DMS 273 (cell line): ENCODE results near the gene AMER1.

ENCODE experiments used
- DNase-seq: peaks from one replicate; lab custom pipeline; 2025; ENCODE audit not compliant: unreplicated experiment; lab: John Stamatoyannopoulos, UW

Gene AMER1

GRCh38 chrX:64186974-64187761 lies 18.3 kb downstream of the AMER1 start:
- no peak for DNase-seq

GRCh38 chrX:64184396-64184795 lies 21.1 kb downstream of the AMER1 start:
- no peak for DNase-seq

DNA sequence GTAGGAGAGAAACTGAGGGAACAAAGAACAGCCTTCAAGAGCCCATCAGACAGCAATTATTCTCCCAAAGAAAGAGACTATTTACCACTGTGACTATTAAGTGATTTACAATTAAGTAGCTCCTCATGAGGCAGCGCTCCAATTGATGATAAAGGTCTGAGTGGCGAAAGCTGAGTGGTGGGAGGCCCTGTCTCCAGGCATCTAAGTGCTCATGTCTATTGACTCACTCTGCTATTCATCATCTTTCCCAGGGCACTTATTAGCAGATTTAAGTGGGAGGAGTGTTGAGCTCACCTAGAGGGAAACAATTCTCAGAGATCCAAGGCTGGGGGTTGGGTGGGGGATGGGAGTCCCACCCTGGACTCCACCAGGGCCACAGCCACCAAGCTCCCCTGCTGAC lies 23.3 kb downstream of the AMER1 start:
- DNase-seq = no peak

DNA sequence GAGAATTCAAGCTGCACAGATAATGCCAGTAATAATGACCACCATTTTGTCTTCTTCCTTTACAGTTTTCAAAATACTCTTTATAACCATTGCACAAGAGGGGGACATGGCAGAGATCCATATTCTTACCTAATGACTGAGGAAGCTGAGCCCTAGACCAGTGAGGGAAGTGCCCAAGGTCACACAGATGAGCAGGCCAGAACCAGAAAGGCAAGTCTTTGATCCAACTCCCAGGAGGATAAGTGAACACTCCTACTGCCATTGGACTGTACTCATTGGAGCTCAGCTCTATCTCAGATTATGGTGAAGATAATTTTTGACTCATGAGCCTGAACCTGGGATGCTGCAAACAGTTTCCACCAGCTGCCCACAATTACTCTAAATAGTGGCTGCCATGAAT lies 28.6 kb downstream of the AMER1 start:
- no peak for DNase-seq

- no peak for DNase-seq
Observed at GRCh38 chrX:64169988-64170387, 35.5 kb downstream of the AMER1 start.

DNA sequence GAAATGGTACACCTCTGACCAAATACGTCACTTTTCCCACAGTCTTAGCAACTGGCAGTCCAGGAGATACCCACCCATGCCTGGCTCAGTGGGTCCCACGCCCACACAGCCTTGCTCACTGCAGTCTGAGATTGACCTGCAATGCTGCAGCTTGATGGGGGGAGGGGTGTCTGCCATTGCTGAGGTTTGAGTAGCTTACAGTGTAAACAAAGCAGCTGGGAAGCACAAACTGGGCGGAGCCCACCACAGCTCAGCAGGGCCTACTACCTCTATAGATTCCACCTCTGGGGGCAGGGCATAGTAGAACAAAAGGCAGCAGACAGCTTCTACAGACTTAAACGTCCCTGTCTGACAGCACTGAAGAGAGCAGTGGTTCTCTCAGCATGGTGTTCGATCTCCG lies 52.7 kb downstream of the AMER1 start:
- DNase-seq = no peak

- no peak for DNase-seq
Observed at GRCh38 chrX:64151911-64152310, 53.6 kb downstream of the AMER1 start.

DNA sequence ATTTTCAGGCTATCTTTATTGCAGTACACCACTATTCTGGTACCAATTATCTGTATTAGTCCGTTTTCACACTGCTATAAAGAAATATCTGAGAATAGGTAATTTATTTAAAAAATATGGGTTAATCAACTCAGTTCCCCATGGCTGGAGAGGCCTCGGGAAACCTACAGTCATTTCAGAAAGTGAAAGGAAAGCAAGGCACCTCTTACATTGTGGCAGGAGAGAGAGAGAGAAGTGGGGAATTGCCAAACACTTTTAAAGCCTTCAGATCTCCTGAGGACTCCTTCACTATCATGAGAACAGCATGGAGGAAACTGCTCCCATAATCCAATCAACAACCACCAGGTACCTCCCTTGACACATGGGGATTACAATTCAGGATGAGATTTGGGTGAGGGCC lies 54.7 kb downstream of the AMER1 start:
- DNase-seq = no peak
